Adipose tissue (tissue), 3 donors: ENCODE measurements around the gene MMP25. TPM values are rescaled to one million over a fixed set of nuclear protein-coding genes. Genes with fewer than 3 reads are reported as not detected.
"Not testable (repeated sequence)": the region's sequence is repeated elsewhere in the genome, so short reads cannot be mapped to it uniquely, and the experiment has no call there.

Experiments used
- H3K27ac ChIP-seq: one replicate; pipeline ENCODE4 v1.5.1; 2013; ENCODE audit warnings: low read depth, low read length
- WGBS, 3 donors: extraction: QIAGEN DNeasy Blood & Tissue Kit; methylation state at CpG; one replicate each; pipeline ENCODE4 v1.1.7; 2013; 5-methylcytosine and 5-hydroxymethylcytosine counted together
- polyA plus RNA-seq, 3 donors: library from polyadenylated mRNA; stranded (reverse); fragments of 200-250 nt; gene quantifications; one replicate each; pipeline ENCODE4 v1.2.3, GENCODE V29; 2013
- donor health status: healthy with polysubstance abuse.
- donor health status: Bipolar disorder and iron deficiency.
- donor health status: healthy.

Gene MMP25
- polyA plus RNA-seq, 3 donors = 0.84 to 57.3 (median 11.4) TPM

GRCh38 chr16:3049921-3050481 is 3.6 kb downstream of the MMP25 start:
- H3K27ac ChIP-seq = no peak overlapping the region
- 80 to 84% (median 83%) methylated on average over 24 to 26 of the region's 26 CpGs for WGBS, 3 donors

- WGBS, 3 donors = 78 to 86% (median 79%) methylated on average over 5 of the region's 5 CpGs
- no peak overlapping the region for H3K27ac ChIP-seq
Observed at GRCh38 chr16:3050487-3050886, 4.1 kb downstream of the MMP25 start.

GRCh38 chr16:3051009-3051408 is 4.6 kb downstream of the MMP25 start:
- no peak overlapping the region for H3K27ac ChIP-seq
- WGBS, 3 donors = 18 to 36% (median 26%) methylated on average over 4 of the region's 4 CpGs

GRCh38 chr16:3051494-3051893 is 5.1 kb downstream of the MMP25 start:
- 58 to 87% (median 68%) methylated on average over 9 of the region's 9 CpGs for WGBS, 3 donors
- H3K27ac ChIP-seq = no peak overlapping the region

GRCh38 chr16:3052571-3053329 is 6.4 kb downstream of the MMP25 start:
- H3K27ac ChIP-seq = not testable (repeated sequence)
- WGBS, 3 donors = 70 to 74% (median 73%) methylated on average over 9 to 11 of the region's 12 CpGs

GRCh38 chr16:3053330-3053710 is 7.0 kb downstream of the MMP25 start:
- not testable (repeated sequence) for H3K27ac ChIP-seq
- 73 to 85% (median 79%) methylated on average over 10 to 13 of the region's 13 CpGs for WGBS, 3 donors

GRCh38 chr16:3054965-3055733 is 8.8 kb downstream of the MMP25 start:
- no peak overlapping the region for H3K27ac ChIP-seq
- WGBS, 3 donors = 62 to 85% (median 67%) methylated on average over 17 of the region's 17 CpGs

- WGBS, 3 donors = 64 to 88% (median 69%) methylated on average over 9 of the region's 9 CpGs
- H3K27ac ChIP-seq = not testable (repeated sequence)
Observed at GRCh38 chr16:3055734-3056115, 9.4 kb downstream of the MMP25 start.

GRCh38 chr16:3056336-3057180 is 10.2 kb downstream of the MMP25 start:
- 79 to 93% (median 84%) methylated on average over 14 to 19 of the region's 19 CpGs for WGBS, 3 donors

GRCh38 chr16:3057181-3058138 is 11.1 kb downstream of the MMP25 start:
- WGBS, 3 donors = 92 to 94% (median 92%) methylated on average over 22 of the region's 22 CpGs

More at GRCh38 chr16:3056336-3057180, 10.2 kb downstream of the MMP25 start:
- H3K27ac ChIP-seq = no peak overlapping the region

GRCh38 chr16:3058139-3059030 is 12.0 kb downstream of the MMP25 start:
- 6 to 10% (median 8%) methylated on average over 58 to 77 of the region's 77 CpGs for WGBS, 3 donors
- no peak overlapping the region for H3K27ac ChIP-seq

More at GRCh38 chr16:3057181-3058138, 11.1 kb downstream of the MMP25 start:
- H3K27ac ChIP-seq = no peak overlapping the region

GRCh38 chr16:3059041-3059722 is 12.8 kb downstream of the MMP25 start:
- no peak overlapping the region for H3K27ac ChIP-seq
- WGBS, 3 donors = 0 to 1% (median 0%) methylated on average over 45 to 64 of the region's 67 CpGs

- no peak overlapping the region for H3K27ac ChIP-seq
- WGBS, 3 donors = 55 to 61% (median 56%) methylated on average over 9 of the region's 9 CpGs
Observed at GRCh38 chr16:3059723-3060242, 13.4 kb downstream of the MMP25 start.

GRCh38 chr16:3060339-3061127 is 14.2 kb downstream of the MMP25 start:
- H3K27ac ChIP-seq = no peak overlapping the region
- 83 to 87% (median 86%) methylated on average over 14 of the region's 14 CpGs for WGBS, 3 donors

GRCh38 chr16:3062553-3062952 is 16.2 kb downstream of the MMP25 start:
- H3K27ac ChIP-seq = no peak overlapping the region
- WGBS, 3 donors = 81 to 87% (median 86%) methylated on average over 6 of the region's 6 CpGs
